Activated T-cell treated with anti-CD3 and anti-CD28 coated beads for 24 hours (primary cell): ENCODE data around the gene RPS16.

Experiments used
- DNase-seq: peaks from one replicate; pipeline ENCODE4 v3.0.0-alpha.2; 2020; ENCODE audit warnings: low read depth

RPS16 gene

GRCh38 chr19:39385629-39386411 lies 49.9 kb downstream of the RPS16 start:
- no peak for DNase-seq

GRCh38 chr19:39384839-39385568 lies 50.7 kb downstream of the RPS16 start:
- no peak for DNase-seq
